Smooth muscle cell (in vitro differentiated cells): Measurements from ENCODE around the gene VOPP1. TPM values are rescaled to one million over a fixed set of nuclear protein-coding genes. Genes with fewer than 3 reads are reported as not detected.

Experiments
- DNase-seq: peaks from one replicate; lab custom pipeline; 2025; ENCODE audit not compliant: unreplicated experiment; lab: John Stamatoyannopoulos, UW
- H2AFZ ChIP-seq: fragments of 200-600 bp; sonication (generic); 2 replicates; pipeline ENCODE4 v1.6.0; 2016; ENCODE audit warnings: antibody characterized with exemption, low read depth, mild to moderate bottlenecking
- H3F3A ChIP-seq: fragments of 200-600 bp; sonication (generic); 2 replicates; pipeline ENCODE4 v1.6.0; 2017; ENCODE audit warnings: antibody characterized with exemption, low read depth
- H3K27ac ChIP-seq: fragments of 200-600 bp; sonication (generic); 2 replicates; pipeline ENCODE4 v1.5.1; 2016; ENCODE audit warnings: low read depth, mild to moderate bottlenecking
- H3K27me3 ChIP-seq: fragments of 200-600 bp; sonication (generic); 2 replicates; pipeline ENCODE4 v1.6.1; 2016; ENCODE audit warnings: low read depth, mild to moderate bottlenecking
- H3K36me3 ChIP-seq: fragments of 200-600 bp; sonication (generic); 2 replicates; pipeline ENCODE4 v1.5.1; 2016; ENCODE audit warnings: low read depth
- H3K4me1 ChIP-seq: fragments of 200-600 bp; sonication (generic); 2 replicates; pipeline ENCODE4 v1.5.1; 2016; ENCODE audit warnings: low read depth
- H3K4me2 ChIP-seq: fragments of 200-600 bp; sonication (generic); 2 replicates; pipeline ENCODE4 v1.6.0; 2016; ENCODE audit warnings: mild to moderate bottlenecking
- H3K4me3 ChIP-seq: fragments of 200-600 bp; sonication (generic); 2 replicates; pipeline ENCODE4 v1.5.1; 2016; ENCODE audit warnings: mild to moderate bottlenecking
- H3K79me2 ChIP-seq: fragments of 200-600 bp; sonication (generic); 2 replicates; pipeline ENCODE4 v1.6.0; 2016; ENCODE audit warnings: low read depth, mild to moderate bottlenecking
- H3K9ac ChIP-seq: fragments of 200-600 bp; sonication (generic); 2 replicates; pipeline ENCODE4 v1.6.0; 2016; ENCODE audit warnings: low read depth
- H3K9me3 ChIP-seq: fragments of 200-600 bp; sonication (generic); replicated peaks from 2 replicates; pipeline ENCODE4 v1.5.1; 2016; ENCODE audit warnings: low read depth
- H4K20me1 ChIP-seq: fragments of 200-600 bp; sonication (generic); 2 replicates; pipeline ENCODE4 v1.6.0; 2016; ENCODE audit warnings: low read depth
- CTCF ChIP-seq: fragments of 200-600 bp; sonication (generic); IDR thresholded peaks from 2 replicates; pipeline ENCODE4 v1.5.1; 2017; ENCODE audit warnings: borderline replicate concordance, mild to moderate bottlenecking, antibody characterized with exemption; ENCODE audit not compliant: insufficient read depth, poor library complexity, severe bottlenecking
- WGBS: methylation state at CpG from one replicate; pipeline ENCODE4 v1.1.7; 2016; ENCODE audit warnings: low lambda C conversion rate; 5-methylcytosine and 5-hydroxymethylcytosine counted together
- polyA plus RNA-seq: library from polyadenylated mRNA; unstranded; fragments of >200 nt; fragmentation: Nextera tagmentation; extraction: Ambion mirVana; gene quantifications from 2 replicates; pipeline ENCODE4 v1.2.1, GENCODE V29; 2016
- total RNA-seq: library from RNA; depleted of rRNA; stranded (reverse); fragments of >200 nt; gene quantifications from 2 replicates; pipeline ENCODE4 v1.2.3, GENCODE V29; 2014

The VOPP1 gene
- total and polyA plus RNA-seq, 2 experiments from 2014 or later = 18.3 to 26.6 TPM

GRCh38 chr7:55536619-55537457 lies 35.5 kb downstream of the VOPP1 start:
- Histone ChIP-seq H3F3A (peaks cover 7% of the 10 kb centered on the region), H3K4me2 (no peak overlapping the region), H3K9me3 (no peaks in the 10 kb centered on the region), H3K9ac (no peak overlapping the region), H3K4me3 (no peak overlapping the region), H3K4me1 (no peaks in the 10 kb centered on the region), H4K20me1 (peaks cover 73% of the 10 kb centered on the region), H3K79me2 (no peaks in the 10 kb centered on the region), H3K27me3 (no peaks in the 10 kb centered on the region), H3K27ac (no peak overlapping the region), H2AFZ (no peak overlapping the region), H3K36me3 (no peaks in the 10 kb centered on the region)
- TF ChIP-seq CTCF = no peak
- 93% methylated on average over 23 of the region's 23 CpGs for WGBS
- DNase-seq = no peak

GRCh38 chr7:55535617-55536016 lies 36.7 kb downstream of the VOPP1 start:
- Histone ChIP-seq H2AFZ (no peak overlapping the region), H3K79me2 (peaks cover 6% of the 10 kb centered on the region), H3K36me3 (no peaks in the 10 kb centered on the region), H3K27ac (no peak overlapping the region), H3K9ac (no peak overlapping the region), H3F3A (peaks cover 7% of the 10 kb centered on the region), H3K4me3 (no peak overlapping the region), H3K4me1 (no peaks in the 10 kb centered on the region), H3K4me2 (no peak overlapping the region), H3K9me3 (no peaks in the 10 kb centered on the region), H4K20me1 (peaks cover 72% of the 10 kb centered on the region), H3K27me3 (no peaks in the 10 kb centered on the region)
- DNase-seq = no peak
- no peak for TF ChIP-seq CTCF
- WGBS = 96% methylated on average over 5 of the region's 5 CpGs

- peak overlapping the region; percentile 15 for H3K27ac ChIP-seq
- no peaks in the 10 kb centered on the region for H3K36me3 ChIP-seq
- no peak overlapping the region for H3K4me3 ChIP-seq
- no peak overlapping the region for H2AFZ ChIP-seq
- no peaks in the 10 kb centered on the region for H3K27me3 ChIP-seq
- H3K79me2 ChIP-seq = peaks cover 6% of the 10 kb centered on the region
- H3F3A ChIP-seq = peaks cover 7% of the 10 kb centered on the region
- TF ChIP-seq CTCF = no peak
- no peak overlapping the region for H3K4me2 ChIP-seq
- DNase-seq = no peak
- no peaks in the 10 kb centered on the region for H3K9me3 ChIP-seq
- H3K4me1 ChIP-seq = no peaks in the 10 kb centered on the region
- WGBS = 86% methylated on average over 6 of the region's 6 CpGs
- H4K20me1 ChIP-seq = peaks cover 69% of the 10 kb centered on the region
- no peak overlapping the region for H3K9ac ChIP-seq
These were observed 37.2 kb downstream of the VOPP1 start for GRCh38 chr7:55534916-55535590.
